HFF-Myc (cell line): ENCODE results near the gene RPGR.

Experiments used
- DNase-seq: peaks from one replicate; pipeline ENCODE4 v3.0.0-alpha.2; 2011; ENCODE audit warnings: low read depth; ENCODE audit errors: extremely low read depth
- H3K4me3 ChIP-seq: replicated peaks from 2 replicates; pipeline ENCODE4 v1.5.1; 2011; ENCODE audit warnings: low read depth, mild to moderate bottlenecking, control low read depth, low read length
- TF ChIP-seq, protein P1 (sequence below): IDR thresholded peaks from 2 replicates; pipeline ENCODE4 v1.5.1; 2012; ENCODE audit warnings: mild to moderate bottlenecking, low read depth, low read length, control low read depth; ENCODE audit errors: missing control alignments

Gene RPGR

DNA sequence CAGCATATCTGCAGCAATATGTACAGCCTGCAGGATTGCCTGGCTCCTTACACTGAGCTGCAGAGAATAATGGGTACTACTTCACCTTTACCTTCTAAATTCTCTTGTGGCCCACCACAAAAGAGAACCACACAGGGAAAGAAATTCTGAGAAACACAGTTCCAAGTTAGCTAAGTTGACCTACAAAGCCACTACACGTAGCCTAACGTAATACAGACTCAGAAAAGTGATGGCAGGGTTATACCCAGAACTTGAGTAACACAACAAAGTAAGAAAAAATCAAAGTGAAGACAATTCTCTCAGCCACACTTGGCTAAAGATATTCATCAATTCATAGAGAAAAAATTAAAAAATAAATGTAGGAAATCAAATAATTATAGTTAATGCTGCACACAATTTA is 80.3 kb downstream of the RPGR start:
- no peak for DNase-seq
- TF ChIP-seq, protein P1, sequence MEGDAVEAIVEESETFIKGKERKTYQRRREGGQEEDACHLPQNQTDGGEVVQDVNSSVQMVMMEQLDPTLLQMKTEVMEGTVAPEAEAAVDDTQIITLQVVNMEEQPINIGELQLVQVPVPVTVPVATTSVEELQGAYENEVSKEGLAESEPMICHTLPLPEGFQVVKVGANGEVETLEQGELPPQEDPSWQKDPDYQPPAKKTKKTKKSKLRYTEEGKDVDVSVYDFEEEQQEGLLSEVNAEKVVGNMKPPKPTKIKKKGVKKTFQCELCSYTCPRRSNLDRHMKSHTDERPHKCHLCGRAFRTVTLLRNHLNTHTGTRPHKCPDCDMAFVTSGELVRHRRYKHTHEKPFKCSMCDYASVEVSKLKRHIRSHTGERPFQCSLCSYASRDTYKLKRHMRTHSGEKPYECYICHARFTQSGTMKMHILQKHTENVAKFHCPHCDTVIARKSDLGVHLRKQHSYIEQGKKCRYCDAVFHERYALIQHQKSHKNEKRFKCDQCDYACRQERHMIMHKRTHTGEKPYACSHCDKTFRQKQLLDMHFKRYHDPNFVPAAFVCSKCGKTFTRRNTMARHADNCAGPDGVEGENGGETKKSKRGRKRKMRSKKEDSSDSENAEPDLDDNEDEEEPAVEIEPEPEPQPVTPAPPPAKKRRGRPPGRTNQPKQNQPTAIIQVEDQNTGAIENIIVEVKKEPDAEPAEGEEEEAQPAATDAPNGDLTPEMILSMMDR, result no peak
- H3K4me3 ChIP-seq, result no peak overlapping the region

DNA sequence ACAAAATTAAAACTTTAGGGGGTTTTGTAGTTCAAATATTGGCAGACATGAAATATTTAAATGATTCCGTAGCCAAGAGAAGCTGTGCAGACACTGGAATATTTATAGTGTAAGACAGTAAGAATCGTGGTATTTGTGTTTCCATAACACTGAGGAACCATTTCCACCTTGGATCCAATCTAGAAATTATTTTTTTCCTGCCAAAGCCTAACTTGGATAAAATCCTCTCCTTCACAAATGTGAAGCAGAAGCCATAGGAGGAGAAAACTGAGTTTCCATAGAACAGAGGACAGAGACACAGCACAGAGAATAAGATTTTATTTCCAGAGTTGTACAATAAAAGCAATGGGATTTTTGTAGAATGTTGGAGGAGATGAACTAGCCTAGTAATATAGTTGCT is 86.8 kb downstream of the RPGR start:
- DNase-seq, result no peak
- no peak overlapping the region for H3K4me3 ChIP-seq
- TF ChIP-seq, protein P1, result no peak

DNA sequence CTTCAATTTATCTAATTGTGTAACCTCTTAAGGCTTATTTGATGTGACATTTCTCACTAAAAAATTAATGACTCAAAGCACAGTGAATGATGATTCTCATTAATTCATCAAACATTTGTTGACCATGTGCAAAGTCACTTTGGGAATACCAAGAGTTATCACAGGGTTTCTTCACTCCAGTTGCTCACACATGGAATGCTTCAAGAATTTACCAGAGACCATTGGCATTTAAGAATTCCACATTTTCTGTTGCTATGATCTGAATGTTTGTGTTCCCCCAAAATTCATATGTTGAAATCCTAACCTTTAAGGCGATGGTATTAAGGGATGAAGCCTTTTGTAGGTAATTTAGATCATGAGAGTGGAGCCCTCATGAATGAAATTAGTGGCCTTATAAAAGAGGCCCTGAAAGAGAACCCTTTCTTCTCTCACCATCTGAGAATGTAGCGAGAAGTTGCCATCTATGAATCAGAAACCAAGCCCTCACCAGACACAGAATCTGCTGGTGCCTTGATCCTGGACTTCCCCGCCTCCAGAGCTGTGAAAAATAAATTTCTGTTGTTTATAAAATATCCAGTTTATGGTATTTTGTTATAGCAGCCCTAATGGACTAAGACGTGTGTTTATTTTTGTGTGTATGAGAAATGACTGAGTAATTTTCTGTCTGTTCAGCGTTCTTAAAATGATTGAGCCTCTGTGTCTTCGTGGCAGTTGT is 90.3 kb downstream of the RPGR start:
- DNase-seq, result no peak
- H3K4me3 ChIP-seq, result no peak overlapping the region
- TF ChIP-seq, protein P1, result no peak

DNA sequence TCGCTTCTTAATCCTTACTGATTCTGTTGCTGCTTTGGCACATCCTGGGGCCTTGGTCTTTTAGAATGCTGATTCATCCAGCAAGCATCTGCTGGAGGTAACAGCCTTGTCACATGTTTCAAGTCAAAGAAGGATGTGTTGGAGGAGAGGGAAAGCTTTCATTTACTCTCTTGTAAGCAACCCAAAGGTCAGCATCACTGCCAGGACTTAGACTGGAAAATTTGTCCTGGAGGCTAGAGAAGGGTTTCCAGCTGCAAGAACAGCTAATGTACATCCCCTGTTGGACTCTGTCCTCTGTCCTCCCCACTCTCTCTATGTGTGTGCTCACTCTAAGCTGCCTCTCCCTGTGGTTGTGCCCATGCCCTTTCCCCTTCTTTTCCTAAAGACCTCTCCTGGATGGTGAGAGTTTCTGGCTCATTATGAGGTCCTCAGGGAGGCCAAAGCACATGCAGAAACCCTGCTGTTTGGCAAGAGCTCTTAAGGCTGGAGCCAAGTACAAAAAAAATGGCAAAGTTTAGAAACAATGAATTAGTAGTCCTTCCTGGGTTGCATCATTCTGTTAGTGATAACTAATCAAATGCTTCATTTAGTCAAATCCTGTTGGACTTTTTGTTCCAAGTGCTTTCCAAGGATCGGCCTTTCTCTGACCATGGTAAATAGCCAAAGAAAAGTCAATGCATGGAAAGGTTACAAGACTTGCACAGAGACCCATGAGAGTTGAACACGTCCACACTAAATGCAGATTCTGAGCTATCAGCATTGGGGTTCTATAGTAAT is 93.2 kb downstream of the RPGR start:
- no peak overlapping the region for H3K4me3 ChIP-seq
- TF ChIP-seq, protein P1, result no peak
- no peak for DNase-seq

DNA sequence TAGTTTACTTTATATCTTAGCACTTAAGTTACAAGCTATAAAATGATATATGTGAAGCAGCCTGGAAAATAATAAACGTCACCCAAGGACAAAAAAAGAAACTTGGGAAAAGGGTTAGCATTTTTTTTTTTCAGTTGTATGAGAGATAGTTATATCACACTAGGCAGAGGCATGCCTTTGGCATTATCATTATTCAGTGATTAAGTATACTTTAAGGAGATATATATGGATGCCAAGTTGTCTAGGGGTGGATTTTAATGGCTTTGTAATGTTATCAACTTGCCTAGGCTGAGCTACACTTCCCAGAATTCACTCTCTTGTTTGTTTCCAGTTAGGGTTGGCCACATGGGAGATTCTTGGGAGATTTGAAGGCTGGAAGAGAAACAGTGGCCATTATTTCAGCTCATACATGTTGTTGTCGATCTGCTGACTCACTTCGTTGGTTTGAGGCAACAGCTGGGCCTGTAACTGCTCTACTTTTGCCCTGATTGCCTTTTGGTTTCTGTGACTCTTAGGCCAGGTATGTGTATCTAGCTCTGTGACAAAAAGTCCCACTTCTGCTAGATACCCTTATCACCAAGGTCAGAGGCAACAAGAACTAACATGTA is 95.1 kb downstream of the RPGR start:
- no peak overlapping the region for H3K4me3 ChIP-seq
- TF ChIP-seq, protein P1, result no peak
- DNase-seq, result no peak

DNA sequence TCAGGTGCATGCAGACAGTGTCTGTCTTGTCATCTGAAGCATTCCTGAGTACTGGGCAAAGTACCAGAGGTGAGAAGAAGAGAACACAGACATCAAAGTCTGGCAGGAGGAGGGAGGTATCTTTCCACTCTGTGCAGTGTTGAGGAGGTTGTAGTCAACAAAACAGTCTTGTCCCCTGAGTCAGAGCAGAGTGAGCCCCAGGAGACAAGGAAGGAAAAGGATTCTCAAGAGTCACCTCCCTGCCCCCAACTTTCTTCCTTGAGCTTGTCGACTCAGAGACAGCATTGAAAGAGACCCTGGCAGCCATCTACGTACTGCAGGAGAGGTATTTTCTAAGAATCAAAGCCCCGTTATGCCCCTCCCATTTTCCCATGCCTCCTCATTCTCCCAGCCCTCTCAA is 102.2 kb downstream of the RPGR start:
- TF ChIP-seq, protein P1, result no peak
- no peak for DNase-seq
- H3K4me3 ChIP-seq, result no peak overlapping the region
